HCT116 (cell line): ENCODE results near the gene CCDC137.

ENCODE experiments used
- CEBPB ChIP-seq: IDR thresholded peaks from 2 replicates; pipeline ENCODE4 v1.6.1; 2012; ENCODE audit warnings: low read depth
- EGR1 ChIP-seq: IDR thresholded peaks from 2 replicates; pipeline ENCODE4 v1.6.1; 2012; ENCODE audit warnings: low read depth
- EZH2 ChIP-seq: fragments of 200-600 bp; sonication (generic); IDR thresholded peaks from 2 replicates; pipeline ENCODE4 v1.6.1; 2017; ENCODE audit warnings: antibody characterized with exemption, mixed run types
- FOSL1 ChIP-seq: IDR thresholded peaks from 2 replicates; pipeline ENCODE4 v1.6.1; 2012; ENCODE audit warnings: low read depth
- POLR2A ChIP-seq: IDR thresholded peaks from 2 replicates; pipeline ENCODE4 v1.7.0; 2011; ENCODE audit warnings: borderline replicate concordance; ENCODE audit not compliant: insufficient read depth, insufficient read length; ENCODE audit errors: extremely low read depth
- POLR2AphosphoS5 ChIP-seq: IDR thresholded peaks from 2 replicates; pipeline ENCODE4 v1.6.1; 2011; ENCODE audit warnings: mild to moderate bottlenecking, low read depth, low read length, moderate library complexity
- RAD21 ChIP-seq: IDR thresholded peaks from 2 replicates; pipeline ENCODE4 v1.6.1; 2012; ENCODE audit warnings: low read depth, mild to moderate bottlenecking
- YY1 ChIP-seq: IDR thresholded peaks from 2 replicates; pipeline ENCODE4 v1.6.1; 2011; ENCODE audit warnings: low read length, low read depth, moderate library complexity, mild to moderate bottlenecking; ENCODE audit not compliant: insufficient replicate concordance; ENCODE audit errors: extremely low read depth
- ZFX ChIP-seq: fragments of 450-650 bp; IDR thresholded peaks from 2 replicates; pipeline ENCODE4 v1.6.1; 2017
- ZNF274 ChIP-seq: fragments of 200-500 bp; sonication (Bioruptor generic); IDR thresholded peaks from 2 replicates; pipeline ENCODE4 v1.6.1; 2014; ENCODE audit warnings: mild to moderate bottlenecking, low read depth, low read length, inconsistent platforms
- TF ChIP-seq, protein P1 (sequence below), 3 experiments: fragments of 200-600 bp in 1 of 3; sonication (generic) in 1 of 3; IDR thresholded peaks in 2 of 3; conservative IDR thresholded peaks in 1 of 3; 2 replicates each; pipeline ENCODE4 v1.5.1; 2012 to 2017; ENCODE audit warnings: low read depth in 2 of 3, low read length in 2 of 3, antibody characterized with exemption in 1 of 3, borderline replicate concordance in 1 of 3, control low read depth in 1 of 3, mild to moderate bottlenecking in 1 of 3, mixed read lengths in 1 of 3, mixed run types in 1 of 3, moderate library complexity in 1 of 3; ENCODE audit not compliant: insufficient read depth in 1 of 3
- TF ChIP-seq, protein P2 (sequence below): IDR thresholded peaks from 2 replicates; pipeline ENCODE4 v1.6.1; 2012
- TF ChIP-seq, protein P3 (sequence below): IDR thresholded peaks from 2 replicates; pipeline ENCODE4 v1.6.1; 2012; ENCODE audit warnings: low read depth
- TF ChIP-seq, protein P4 (sequence below): IDR thresholded peaks from 2 replicates; pipeline ENCODE4 v1.6.1; 2011; ENCODE audit warnings: mild to moderate bottlenecking, low read length, moderate library complexity; ENCODE audit not compliant: insufficient replicate concordance; ENCODE audit errors: extremely low read depth

DNA sequence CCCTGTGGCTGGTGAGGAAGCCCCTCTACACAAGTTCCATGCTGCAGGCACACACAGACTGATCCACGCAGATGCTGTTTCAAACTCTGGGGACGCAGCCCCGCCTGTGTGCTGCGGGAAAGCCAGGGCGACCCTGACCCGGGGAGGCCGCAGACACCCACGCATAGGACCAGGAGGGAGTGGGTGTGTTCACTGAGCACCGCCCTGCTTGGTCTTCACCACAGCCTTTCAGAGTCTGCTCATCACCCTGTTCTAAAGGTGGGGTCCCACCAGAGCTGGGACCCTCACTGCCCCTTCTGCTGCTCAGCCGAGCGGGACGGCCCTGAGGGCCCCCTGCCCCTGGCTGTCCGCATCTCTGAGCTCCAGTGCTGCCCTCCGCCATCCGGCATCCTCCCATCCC is 22.0 kb upstream of the CCDC137 start:
- TF ChIP-seq, protein P1, sequence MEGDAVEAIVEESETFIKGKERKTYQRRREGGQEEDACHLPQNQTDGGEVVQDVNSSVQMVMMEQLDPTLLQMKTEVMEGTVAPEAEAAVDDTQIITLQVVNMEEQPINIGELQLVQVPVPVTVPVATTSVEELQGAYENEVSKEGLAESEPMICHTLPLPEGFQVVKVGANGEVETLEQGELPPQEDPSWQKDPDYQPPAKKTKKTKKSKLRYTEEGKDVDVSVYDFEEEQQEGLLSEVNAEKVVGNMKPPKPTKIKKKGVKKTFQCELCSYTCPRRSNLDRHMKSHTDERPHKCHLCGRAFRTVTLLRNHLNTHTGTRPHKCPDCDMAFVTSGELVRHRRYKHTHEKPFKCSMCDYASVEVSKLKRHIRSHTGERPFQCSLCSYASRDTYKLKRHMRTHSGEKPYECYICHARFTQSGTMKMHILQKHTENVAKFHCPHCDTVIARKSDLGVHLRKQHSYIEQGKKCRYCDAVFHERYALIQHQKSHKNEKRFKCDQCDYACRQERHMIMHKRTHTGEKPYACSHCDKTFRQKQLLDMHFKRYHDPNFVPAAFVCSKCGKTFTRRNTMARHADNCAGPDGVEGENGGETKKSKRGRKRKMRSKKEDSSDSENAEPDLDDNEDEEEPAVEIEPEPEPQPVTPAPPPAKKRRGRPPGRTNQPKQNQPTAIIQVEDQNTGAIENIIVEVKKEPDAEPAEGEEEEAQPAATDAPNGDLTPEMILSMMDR (IDR thresholded peaks at IDR 0.05 in 2 of 3, conservative IDR thresholded peaks at IDR 0.05 in 1 of 3; ENCODE audit: borderline replicate concordance in 1 of 3, insufficient read depth in 1 of 3, low read depth in 2 of 3, low read length in 2 of 3): no peak
- TF ChIP-seq POLR2A (no peak), YY1 (no peak), EZH2 (no peak), ZFX (no peak), FOSL1 (no peak), EGR1 (no peak), POLR2AphosphoS5 (no peak), RAD21 (no peak), CEBPB (no peak), ZNF274 (no peak)
- TF ChIP-seq, protein P2, sequence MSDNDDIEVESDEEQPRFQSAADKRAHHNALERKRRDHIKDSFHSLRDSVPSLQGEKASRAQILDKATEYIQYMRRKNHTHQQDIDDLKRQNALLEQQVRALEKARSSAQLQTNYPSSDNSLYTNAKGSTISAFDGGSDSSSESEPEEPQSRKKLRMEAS: no peak
- TF ChIP-seq, protein P3, sequence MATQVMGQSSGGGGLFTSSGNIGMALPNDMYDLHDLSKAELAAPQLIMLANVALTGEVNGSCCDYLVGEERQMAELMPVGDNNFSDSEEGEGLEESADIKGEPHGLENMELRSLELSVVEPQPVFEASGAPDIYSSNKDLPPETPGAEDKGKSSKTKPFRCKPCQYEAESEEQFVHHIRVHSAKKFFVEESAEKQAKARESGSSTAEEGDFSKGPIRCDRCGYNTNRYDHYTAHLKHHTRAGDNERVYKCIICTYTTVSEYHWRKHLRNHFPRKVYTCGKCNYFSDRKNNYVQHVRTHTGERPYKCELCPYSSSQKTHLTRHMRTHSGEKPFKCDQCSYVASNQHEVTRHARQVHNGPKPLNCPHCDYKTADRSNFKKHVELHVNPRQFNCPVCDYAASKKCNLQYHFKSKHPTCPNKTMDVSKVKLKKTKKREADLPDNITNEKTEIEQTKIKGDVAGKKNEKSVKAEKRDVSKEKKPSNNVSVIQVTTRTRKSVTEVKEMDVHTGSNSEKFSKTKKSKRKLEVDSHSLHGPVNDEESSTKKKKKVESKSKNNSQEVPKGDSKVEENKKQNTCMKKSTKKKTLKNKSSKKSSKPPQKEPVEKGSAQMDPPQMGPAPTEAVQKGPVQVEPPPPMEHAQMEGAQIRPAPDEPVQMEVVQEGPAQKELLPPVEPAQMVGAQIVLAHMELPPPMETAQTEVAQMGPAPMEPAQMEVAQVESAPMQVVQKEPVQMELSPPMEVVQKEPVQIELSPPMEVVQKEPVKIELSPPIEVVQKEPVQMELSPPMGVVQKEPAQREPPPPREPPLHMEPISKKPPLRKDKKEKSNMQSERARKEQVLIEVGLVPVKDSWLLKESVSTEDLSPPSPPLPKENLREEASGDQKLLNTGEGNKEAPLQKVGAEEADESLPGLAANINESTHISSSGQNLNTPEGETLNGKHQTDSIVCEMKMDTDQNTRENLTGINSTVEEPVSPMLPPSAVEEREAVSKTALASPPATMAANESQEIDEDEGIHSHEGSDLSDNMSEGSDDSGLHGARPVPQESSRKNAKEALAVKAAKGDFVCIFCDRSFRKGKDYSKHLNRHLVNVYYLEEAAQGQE: no peak
- TF ChIP-seq, protein P4, sequence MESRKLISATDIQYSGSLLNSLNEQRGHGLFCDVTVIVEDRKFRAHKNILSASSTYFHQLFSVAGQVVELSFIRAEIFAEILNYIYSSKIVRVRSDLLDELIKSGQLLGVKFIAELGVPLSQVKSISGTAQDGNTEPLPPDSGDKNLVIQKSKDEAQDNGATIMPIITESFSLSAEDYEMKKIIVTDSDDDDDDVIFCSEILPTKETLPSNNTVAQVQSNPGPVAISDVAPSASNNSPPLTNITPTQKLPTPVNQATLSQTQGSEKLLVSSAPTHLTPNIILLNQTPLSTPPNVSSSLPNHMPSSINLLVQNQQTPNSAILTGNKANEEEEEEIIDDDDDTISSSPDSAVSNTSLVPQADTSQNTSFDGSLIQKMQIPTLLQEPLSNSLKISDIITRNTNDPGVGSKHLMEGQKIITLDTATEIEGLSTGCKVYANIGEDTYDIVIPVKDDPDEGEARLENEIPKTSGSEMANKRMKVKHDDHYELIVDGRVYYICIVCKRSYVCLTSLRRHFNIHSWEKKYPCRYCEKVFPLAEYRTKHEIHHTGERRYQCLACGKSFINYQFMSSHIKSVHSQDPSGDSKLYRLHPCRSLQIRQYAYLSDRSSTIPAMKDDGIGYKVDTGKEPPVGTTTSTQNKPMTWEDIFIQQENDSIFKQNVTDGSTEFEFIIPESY: no peak
